ENCODE data around the gene ZNRD2. TPM values are rescaled to one million over a fixed set of nuclear protein-coding genes. Genes with fewer than 3 reads are reported as not detected.
"Not testable (repeated sequence)": the region's sequence is repeated elsewhere in the genome, so short reads cannot be mapped to it uniquely, and the experiment has no call there.

ZNRD2 gene
- total RNA-seq, 1 donor = 16.8 TPM

DNA sequence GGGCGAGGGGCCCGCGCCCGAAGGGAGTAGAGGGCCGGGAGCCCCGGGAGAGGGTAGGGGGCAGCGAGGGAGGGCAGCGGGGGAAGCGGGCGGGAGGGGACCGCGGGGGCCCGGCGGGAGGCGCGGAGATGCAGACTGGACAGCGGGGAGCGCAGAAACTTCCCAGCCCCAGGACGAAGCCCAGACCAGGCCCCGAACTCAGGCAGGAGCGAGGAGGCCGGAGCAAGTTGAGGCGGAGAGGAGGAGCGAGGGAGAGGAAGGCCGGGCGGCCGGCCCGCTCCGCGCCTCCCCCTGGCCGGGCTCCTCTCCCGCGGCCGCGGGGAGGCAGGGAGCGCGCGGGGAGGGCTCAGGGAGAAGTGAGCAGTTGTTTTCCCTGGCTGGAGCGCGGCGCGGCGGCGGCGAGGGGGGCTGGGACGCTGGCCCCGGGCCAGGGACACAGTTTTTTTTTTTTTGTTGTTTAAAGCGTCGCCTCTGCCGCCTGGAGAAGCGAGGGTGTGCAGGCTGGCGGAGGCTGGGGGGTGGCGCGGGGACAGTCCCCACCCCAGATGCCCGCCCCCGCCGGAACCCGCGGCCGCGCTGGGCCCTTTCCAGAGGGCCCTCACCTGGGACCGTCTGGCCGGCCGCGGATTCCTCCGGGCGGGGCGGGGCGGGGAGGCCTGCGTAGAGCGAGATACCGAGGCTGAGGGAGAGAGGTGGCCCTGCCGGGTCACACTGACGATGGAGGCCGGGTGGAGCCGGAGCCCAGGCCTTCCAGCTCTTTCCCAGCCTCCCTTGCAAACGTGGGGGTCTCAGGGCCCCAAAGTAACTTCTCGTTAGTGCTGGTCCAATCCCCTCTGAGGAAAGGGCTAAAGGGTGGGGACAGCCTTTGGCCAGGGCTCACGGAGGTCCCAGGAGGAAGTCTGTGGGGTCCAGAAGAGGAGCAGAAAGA, 12.0 kb upstream of the ZNRD2 start, which contains the start of gene LTBP3:
Gene LTBP3 (minus strand): TSS at position 358 of the 928 bp plus-strand sequence. CDS start 400 bp downstream, outside the sequence.
- Histone ChIP-seq H3K9me3 (ENCODE audit: low read depth, low read length) (no peaks in the 10 kb centered on the region), H3K4me3 (ENCODE audit: low read length) (peak within 1 kb of the TSS; percentile 44), H3K4me1 (ENCODE audit: insufficient read depth, low read length) (peaks cover 46% of the 10 kb centered on the region), H3K27me3 (ENCODE audit: insufficient read depth, low read length) (no peaks in the 10 kb centered on the region)

DNA sequence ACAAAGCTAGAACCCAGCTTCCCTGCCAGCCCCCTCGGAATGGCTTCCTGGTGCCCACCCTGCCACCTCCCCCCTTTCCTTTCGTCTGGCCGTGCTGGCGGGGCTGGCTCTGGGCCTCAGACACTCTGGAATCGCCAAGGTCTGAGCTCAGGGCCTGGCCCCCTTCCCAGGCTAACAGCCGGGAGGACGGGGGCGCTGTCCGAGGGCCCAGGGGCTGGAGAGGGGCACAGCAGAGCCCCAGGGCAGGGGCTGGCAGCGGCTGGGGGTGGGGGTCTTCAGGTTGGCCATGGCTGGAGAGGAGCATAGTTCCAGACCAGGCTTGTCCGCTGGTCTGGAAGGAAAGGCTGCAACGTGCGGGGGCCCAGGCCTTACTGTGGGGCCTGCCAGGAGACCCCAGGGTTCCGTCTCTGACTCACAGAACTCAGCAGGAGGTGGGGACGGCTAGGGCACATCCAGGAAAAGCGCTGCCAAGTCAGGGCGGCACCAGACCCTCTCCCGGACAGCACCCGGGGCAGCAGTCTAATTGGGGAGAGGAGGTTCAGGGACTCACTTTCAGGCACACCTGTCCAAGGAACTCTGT, 11.3 kb upstream of the ZNRD2 start:
- H3K4me1 ChIP-seq (ENCODE audit: insufficient read depth, low read length) = peaks cover 42% of the 10 kb centered on the region
- no peaks in the 10 kb centered on the region for H3K9me3 ChIP-seq (ENCODE audit: low read depth, low read length)
- H3K4me3 ChIP-seq (ENCODE audit: low read length) = no peak overlapping the region
- H3K27me3 ChIP-seq (ENCODE audit: insufficient read depth, low read length) = no peaks in the 10 kb centered on the region

DNA sequence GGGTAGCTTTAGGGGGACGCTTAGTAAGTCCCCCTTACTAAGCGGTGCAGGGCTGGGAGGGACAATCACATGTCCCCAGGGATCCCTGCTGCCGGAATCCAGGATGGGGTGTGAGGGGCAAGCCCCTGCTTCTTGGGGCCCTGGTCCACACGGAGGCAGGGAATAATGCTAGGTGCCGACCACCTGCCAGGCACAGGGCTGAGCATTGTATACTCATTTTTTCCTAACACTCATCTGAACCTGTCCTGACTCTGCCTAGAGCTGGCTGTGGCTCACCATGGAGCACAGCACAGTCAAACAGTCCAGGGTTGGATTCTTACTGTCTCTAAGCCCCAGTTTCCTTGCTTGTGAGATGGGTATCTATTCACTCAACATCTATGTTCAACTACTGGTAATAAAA, 10.7 kb upstream of the ZNRD2 start:
- Histone ChIP-seq H3K27me3 (ENCODE audit: insufficient read depth, low read length) (no peaks in the 10 kb centered on the region), H3K4me3 (ENCODE audit: low read length) (no peak overlapping the region), H3K9me3 (ENCODE audit: low read depth, low read length) (no peaks in the 10 kb centered on the region), H3K4me1 (ENCODE audit: insufficient read depth, low read length) (peaks cover 39% of the 10 kb centered on the region)

DNA sequence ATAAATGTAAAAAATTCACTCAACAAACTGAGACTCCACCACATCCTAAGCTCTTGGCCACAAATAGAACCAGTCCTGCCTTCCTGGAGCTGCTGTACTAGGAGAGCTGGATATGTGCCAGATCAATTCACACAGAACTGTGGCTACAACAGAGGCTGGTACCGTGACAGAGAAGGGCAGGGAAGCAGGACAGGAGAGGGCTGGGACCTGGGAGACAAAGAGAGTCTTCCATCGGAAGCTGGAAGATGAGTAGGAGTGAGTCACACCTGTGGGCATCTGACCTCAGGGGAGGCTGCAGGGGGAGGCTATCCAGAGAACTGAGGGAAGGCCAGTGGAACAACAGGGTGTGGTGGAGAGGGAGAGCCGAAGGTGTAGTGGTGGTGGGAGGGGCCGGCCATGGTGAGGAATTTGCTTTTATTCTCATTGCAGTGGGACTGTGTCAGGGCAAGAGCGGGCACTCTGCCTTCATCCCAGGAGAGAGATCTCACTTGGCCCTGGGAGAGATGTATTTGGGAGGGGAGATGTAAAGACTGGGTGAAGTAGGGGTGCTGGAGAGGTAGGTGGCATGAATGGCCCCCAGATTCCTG, 10.2 kb upstream of the ZNRD2 start:
- Histone ChIP-seq H3K27me3 (ENCODE audit: insufficient read depth, low read length) (no peaks in the 10 kb centered on the region), H3K4me1 (ENCODE audit: insufficient read depth, low read length) (peaks cover 39% of the 10 kb centered on the region), H3K9me3 (ENCODE audit: low read depth, low read length) (no peaks in the 10 kb centered on the region), H3K4me3 (ENCODE audit: low read length) (no peak overlapping the region)

DNA sequence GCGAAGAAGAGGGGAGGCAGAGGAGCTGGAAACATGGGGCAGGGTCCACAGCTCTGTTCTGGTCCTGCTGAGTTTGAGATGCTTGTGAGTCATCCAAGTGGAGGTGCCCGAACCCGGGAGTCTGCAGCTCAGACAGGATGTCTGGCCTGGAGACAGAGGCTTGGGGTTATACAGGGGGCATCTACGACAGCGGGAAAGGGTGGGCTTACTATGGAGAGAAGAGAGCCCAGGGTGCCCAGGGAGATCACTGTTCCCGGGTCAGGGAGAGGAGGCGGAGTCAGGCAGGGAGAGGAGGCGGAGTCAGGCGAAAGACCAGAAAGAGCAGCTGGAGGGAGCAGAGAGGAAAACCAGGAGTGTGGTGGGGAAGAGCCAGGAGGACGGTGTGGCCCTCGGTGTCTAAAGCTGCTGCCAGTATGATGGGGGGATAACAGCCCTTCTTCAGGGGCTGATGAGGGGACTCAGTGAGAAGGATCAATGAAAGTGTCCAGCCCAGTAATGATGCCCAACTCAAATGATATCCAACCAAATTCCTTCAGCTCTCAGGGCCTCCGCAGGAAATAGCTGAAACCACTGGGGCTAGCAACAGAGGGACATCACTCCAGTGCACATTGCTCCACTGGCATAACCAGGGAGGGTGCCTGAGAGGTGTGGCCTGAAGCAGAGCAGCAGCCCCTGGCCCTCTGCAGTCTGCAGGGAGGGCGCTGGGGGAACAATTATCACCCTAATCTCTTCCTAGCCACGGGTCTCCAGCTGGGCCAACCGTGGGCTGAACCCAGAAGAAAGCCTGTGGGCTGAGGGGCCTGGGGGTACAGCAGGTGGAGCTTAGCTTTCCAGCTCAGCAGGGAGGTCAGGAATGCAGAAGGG, 9.5 kb upstream of the ZNRD2 start:
- no peaks in the 10 kb centered on the region for H3K27me3 ChIP-seq (ENCODE audit: insufficient read depth, low read length)
- H3K4me3 ChIP-seq (ENCODE audit: low read length) = no peak overlapping the region
- no peaks in the 10 kb centered on the region for H3K9me3 ChIP-seq (ENCODE audit: low read depth, low read length)
- peaks cover 40% of the 10 kb centered on the region for H3K4me1 ChIP-seq (ENCODE audit: insufficient read depth, low read length)

DNA sequence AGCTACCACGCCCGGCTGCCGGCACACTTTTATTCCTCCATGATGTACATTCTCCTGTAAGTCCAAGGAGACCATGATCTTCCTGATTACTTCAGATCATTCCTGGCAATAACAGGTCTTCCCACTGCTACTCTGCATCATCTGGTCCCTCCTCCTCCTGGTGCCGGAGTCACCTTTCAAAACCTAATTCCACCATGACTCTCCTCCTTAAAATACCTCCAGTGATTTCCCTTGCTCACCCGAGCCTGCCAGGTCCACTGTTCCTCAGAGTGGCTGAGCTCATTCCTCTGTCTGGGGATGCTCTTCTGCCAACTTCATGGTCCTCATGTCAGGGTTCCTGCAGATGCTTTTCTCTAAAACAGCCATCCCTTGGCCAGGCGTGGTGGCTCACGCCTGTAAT, 8.3 kb upstream of the ZNRD2 start:
- H3K4me1 ChIP-seq (ENCODE audit: insufficient read depth, low read length) = peaks cover 47% of the 10 kb centered on the region
- H3K27me3 ChIP-seq (ENCODE audit: insufficient read depth, low read length) = no peaks in the 10 kb centered on the region
- H3K9me3 ChIP-seq (ENCODE audit: low read depth, low read length) = no peaks in the 10 kb centered on the region
- no peak overlapping the region for H3K4me3 ChIP-seq (ENCODE audit: low read length)

DNA sequence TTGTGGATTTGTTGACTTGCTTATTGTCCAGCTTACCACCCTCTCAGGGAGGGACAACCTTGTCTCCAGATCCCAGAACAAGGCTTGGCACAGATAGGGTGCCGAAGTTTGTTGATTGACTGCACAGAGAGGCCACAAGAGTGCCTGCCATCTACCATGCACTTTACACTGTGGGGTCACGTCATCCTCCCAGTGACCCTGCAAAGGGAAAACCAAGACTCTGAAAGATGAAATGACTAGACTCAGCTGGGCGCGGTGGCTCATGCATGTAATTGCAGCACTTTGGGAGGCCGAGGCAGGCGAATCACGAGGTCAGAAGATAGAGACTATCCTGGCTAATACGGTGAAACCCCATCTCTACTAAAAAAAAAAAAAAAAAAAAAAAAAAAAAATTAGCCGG, 7.5 kb upstream of the ZNRD2 start:
- Histone ChIP-seq H3K4me1 (ENCODE audit: insufficient read depth, low read length) (peaks cover 50% of the 10 kb centered on the region), H3K9me3 (ENCODE audit: low read depth, low read length) (no peaks in the 10 kb centered on the region), H3K27me3 (ENCODE audit: insufficient read depth, low read length) (no peaks in the 10 kb centered on the region), H3K4me3 (ENCODE audit: low read length) (no peak overlapping the region)

DNA sequence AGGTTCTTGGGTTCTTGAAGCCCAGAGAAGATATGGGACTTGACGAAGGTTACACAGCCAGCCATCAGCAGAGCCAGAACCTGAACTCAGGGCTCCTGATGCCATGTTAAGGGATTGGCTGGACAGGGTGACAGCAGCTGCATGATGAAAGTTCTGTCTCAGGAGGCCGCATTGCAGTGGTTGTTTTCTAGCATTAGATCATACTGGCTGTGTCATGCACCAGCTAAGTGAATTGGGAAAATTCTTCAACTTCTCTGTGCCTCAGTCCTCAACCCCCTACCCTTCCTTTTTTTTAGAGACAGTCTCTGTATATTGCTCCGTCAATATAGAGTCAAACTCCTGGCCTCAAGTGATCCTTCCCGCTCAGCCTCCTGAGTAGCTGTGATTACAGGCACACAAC, 6.7 kb upstream of the ZNRD2 start:
- Histone ChIP-seq H3K4me1 (ENCODE audit: insufficient read depth, low read length) (peaks cover 56% of the 10 kb centered on the region), H3K27me3 (ENCODE audit: insufficient read depth, low read length) (no peaks in the 10 kb centered on the region)

DNA sequence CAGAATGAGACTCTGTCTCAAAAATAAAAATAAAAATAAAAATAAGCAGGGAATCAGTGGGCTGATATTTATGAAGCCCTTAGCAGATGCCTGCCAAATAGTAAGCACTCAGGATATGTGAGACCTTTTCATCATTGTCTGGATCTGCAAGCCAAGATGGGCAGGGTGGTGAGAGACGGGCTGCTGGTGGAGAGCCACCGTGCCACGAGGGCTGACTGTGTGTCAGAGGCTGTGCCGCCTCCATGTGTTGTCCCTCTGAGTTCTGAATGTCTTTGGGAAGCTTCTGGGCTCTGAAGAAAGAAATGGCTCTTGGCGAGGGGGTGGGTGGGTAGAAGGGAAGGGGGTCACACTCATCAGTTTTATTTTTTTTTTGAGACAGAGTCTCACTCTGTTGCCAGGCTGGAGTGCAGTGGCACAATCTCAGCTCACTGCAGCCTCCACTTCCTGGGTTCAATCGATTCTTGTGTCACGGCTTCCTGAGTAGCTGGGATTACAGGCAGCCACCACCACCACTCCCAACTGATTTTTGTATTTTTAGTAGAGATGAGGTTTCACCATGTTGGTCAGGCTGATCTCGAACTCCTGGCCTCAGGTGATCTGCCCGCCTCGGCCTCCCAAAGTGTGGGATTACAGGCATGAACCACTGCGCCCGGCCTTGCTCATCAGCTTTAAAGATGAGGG, 5.3 kb upstream of the ZNRD2 start:
- not testable (repeated sequence) for H3K4me3 ChIP-seq (ENCODE audit: low read length); H3K27me3 ChIP-seq (ENCODE audit: insufficient read depth, low read length); H3K9me3 ChIP-seq (ENCODE audit: low read depth, low read length)
- H3K4me1 ChIP-seq (ENCODE audit: insufficient read depth, low read length) = peaks cover 57% of the 10 kb centered on the region

More for the DNA sequence above, 6.7 kb upstream of the ZNRD2 start:
- no peaks in the 10 kb centered on the region for H3K9me3 ChIP-seq (ENCODE audit: low read depth, low read length)
- H3K4me3 ChIP-seq (ENCODE audit: low read length) = no peak overlapping the region

DNA sequence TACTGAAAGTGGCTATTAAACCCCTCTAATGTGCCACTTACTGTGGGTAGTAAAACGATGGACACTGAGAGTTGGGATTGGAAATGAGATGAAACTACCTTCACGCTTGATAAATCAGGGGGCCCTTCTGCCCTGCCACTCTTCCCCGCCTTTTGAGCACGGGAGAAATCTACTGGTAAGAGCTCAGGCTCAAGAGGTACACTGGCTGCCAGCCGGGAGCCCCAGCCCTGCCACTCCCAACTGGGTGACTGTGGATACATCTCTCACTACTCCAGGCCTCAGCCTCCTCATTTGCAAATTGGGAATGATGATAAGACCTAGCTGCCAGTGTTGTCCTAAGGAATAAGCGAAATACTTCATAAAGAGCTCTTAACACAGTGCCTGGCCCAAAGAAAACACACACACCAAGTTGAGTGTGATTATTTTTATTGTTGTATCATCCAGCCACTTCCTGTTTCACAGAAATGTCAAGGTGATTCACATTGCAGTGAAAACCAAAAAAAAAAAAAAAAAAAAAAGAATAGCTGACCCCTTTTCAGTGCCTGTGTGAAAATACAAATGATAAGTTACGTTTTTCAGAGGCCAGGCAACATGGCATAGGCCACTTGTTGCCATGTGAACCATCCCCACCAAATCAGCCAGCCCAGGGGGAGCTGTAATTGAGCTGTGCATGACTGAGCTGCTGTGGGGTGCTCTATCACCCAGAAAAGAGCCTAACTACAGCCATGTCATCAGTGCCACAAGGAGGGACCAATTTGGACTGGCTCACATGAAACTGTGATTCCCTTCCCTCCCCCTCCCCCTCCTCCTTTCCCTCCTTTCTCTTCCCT, 4.4 kb upstream of the ZNRD2 start:
- H3K4me3 ChIP-seq (ENCODE audit: low read length) = no peak overlapping the region
- no peaks in the 10 kb centered on the region for H3K27me3 ChIP-seq (ENCODE audit: insufficient read depth, low read length)
- H3K9me3 ChIP-seq (ENCODE audit: low read depth, low read length) = no peaks in the 10 kb centered on the region
- H3K4me1 ChIP-seq (ENCODE audit: insufficient read depth, low read length) = peaks cover 60% of the 10 kb centered on the region

DNA sequence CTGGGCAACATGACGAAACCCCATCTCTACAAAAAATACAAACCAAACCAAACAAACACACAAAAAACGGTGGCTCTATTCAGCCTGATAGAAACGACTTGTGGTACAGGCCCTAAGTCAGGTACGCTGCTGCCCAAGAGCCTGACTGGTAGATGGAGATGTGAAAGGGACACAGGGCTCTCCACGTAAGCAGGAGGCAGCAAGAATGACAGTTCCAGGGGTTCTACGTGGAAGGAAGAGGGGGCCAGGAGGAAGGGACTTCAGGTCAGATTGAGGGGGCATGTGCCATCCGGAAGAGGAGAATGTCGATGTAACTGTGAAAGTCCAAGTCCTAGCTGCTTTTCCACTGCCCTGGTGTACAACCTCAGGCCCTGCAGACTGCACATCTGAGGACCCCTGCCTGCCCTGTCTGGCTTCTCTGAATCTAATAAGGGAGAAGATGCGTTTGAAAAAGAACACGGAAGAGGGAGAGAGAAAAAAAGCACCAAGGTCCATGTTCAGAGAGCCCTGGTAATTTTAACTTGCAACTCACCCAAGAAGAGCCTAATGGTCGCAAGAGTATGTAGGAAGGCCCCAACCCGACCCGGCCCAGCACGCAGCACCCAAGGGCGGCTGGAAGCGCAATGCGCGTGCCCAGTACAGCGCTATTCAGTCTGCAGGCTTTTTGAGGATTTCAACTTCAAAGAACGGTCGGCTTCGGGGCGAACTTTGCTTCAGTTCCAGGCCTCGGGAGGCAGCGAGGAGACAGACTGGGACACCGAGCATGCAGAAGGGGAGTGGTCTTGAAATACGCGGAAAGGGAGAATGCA, 909 bp upstream of the ZNRD2 start:
- Histone ChIP-seq H3K4me3 (ENCODE audit: low read length) (peak overlapping the region; percentile 60), H3K27me3 (ENCODE audit: insufficient read depth, low read length) (no peaks in the 10 kb centered on the region), H3K9me3 (ENCODE audit: low read depth, low read length) (no peaks in the 10 kb centered on the region), H3K4me1 (ENCODE audit: insufficient read depth, low read length) (peaks cover 83% of the 10 kb centered on the region)

DNA sequence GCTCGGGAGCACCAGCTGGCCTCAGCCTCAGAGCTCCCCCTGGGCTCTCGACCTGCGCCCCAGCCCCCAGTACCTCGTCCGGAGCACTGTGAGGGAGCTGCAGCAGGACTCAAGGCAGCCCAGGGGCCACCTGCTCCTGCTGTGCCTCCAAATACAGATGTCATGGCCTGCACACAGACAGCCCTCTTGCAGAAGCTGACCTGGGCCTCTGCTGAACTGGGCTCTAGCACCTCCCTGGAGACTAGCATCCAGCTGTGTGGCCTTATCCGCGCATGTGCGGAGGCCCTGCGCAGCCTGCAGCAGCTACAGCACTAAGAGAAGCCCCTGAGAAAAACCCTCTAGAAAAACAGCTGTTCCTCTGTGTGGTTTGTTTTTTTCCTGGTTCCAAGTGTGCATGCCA, 1.1 kb downstream of the ZNRD2 start:
- H3K27me3 ChIP-seq (ENCODE audit: insufficient read depth, low read length) = no peaks in the 10 kb centered on the region
- peaks cover 75% of the 10 kb centered on the region for H3K4me1 ChIP-seq (ENCODE audit: insufficient read depth, low read length)
- no peaks in the 10 kb centered on the region for H3K9me3 ChIP-seq (ENCODE audit: low read depth, low read length)
- H3K4me3 ChIP-seq (ENCODE audit: low read length) = no peak overlapping the region

DNA sequence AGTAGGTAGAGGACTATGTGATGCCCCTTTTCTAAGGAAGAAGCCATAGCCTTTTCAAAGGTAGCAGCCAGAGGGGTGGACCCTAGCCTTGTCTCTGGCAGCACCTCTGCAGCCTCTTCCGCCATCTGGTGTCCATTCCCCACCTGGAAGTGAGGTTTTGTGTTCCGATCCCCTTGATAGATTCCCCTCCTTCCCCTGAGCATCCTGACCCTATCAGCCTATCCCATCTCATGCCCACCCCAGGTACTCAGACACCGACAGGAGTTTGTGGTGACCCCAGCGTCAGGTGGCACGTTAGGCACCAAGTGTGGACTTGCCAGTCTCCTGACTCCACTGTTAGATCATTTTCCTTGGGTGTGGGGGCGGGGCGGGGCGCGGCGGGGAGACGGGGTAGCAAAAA, 1.7 kb downstream of the ZNRD2 start:
- Histone ChIP-seq H3K9me3 (ENCODE audit: low read depth, low read length) (no peaks in the 10 kb centered on the region), H3K27me3 (ENCODE audit: insufficient read depth, low read length) (no peaks in the 10 kb centered on the region), H3K4me3 (ENCODE audit: low read length) (peak overlapping the region; percentile 67), H3K4me1 (ENCODE audit: insufficient read depth, low read length) (peaks cover 75% of the 10 kb centered on the region)

Measured in mononuclear cell (primary cell).